Epithelial cell of esophagus (primary cell): ENCODE measurements around the gene CBFA2T2.

Experiments
- DNase-seq: peaks from one replicate; pipeline ENCODE4 v3.0.0; 2010; ENCODE audit warnings: low read depth
- H3K4me3 ChIP-seq: 2 replicates; pipeline ENCODE4 v1.5.1; 2011; ENCODE audit warnings: mild to moderate bottlenecking, low read length, control low read depth
- TF ChIP-seq, protein P1 (sequence below): IDR thresholded peaks from 2 replicates; pipeline ENCODE4 v1.5.1; 2011; ENCODE audit warnings: low read depth, mild to moderate bottlenecking, low read length, control low read depth, inconsistent platforms; ENCODE audit not compliant: insufficient read depth; ENCODE audit errors: missing control alignments

CBFA2T2 gene

GRCh38 chr20:33474097-33474873 is 15.6 kb upstream of the CBFA2T2 start:
- H3K4me3 ChIP-seq, result no peak overlapping the region
- DNase-seq, result no peak
- TF ChIP-seq, protein P1, sequence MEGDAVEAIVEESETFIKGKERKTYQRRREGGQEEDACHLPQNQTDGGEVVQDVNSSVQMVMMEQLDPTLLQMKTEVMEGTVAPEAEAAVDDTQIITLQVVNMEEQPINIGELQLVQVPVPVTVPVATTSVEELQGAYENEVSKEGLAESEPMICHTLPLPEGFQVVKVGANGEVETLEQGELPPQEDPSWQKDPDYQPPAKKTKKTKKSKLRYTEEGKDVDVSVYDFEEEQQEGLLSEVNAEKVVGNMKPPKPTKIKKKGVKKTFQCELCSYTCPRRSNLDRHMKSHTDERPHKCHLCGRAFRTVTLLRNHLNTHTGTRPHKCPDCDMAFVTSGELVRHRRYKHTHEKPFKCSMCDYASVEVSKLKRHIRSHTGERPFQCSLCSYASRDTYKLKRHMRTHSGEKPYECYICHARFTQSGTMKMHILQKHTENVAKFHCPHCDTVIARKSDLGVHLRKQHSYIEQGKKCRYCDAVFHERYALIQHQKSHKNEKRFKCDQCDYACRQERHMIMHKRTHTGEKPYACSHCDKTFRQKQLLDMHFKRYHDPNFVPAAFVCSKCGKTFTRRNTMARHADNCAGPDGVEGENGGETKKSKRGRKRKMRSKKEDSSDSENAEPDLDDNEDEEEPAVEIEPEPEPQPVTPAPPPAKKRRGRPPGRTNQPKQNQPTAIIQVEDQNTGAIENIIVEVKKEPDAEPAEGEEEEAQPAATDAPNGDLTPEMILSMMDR, result no peak

- H3K4me3 ChIP-seq, result no peak overlapping the region
- TF ChIP-seq, protein P1, result no peak
- DNase-seq, result no peak
Measured at GRCh38 chr20:33474963-33475362, 14.9 kb upstream of the CBFA2T2 start.

DNA sequence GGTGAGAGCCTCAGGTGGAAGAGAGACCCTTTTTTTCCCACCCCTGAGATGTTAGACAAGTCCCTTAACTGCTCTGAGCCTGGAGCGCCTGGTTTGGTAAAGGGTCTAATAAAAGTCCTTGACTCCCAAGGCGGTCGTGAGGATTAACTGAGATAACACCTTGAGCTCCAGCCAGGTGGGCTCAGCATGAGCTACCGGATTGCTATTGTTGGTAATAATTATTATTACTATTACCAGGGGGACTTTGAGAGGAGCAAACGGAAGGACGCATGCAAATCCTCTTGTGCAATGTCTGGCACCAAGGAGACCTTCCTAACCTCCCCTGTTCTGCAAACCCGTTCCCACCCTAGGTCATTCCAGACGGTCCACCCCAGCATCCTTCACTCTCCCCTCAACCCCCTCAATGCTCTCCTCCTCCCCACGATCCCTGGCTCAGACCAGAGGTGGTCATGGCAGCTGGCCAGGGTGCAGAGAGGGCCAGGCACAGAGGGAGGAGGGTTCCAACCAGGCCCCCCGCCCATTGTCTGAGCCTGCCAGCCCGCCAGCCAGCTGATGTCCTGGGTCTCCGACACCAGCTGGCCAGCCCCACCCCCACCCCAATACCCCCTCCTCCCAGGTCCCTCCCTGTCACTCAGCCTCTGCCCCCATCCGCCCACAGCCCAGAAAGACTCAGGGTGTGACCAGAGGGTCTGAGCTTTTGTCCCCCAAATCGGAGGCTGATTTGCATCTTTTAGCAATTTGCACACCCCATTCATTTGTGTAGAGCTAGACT is 14.3 kb upstream of the CBFA2T2 start:
- no peak overlapping the region for H3K4me3 ChIP-seq
- TF ChIP-seq, protein P1, result no peak
- DNase-seq, result no peak

- no peak for DNase-seq
- TF ChIP-seq, protein P1, result no peak
- no peak overlapping the region for H3K4me3 ChIP-seq
Measured at GRCh38 chr20:33477386-33478234, 12.3 kb upstream of the CBFA2T2 start.

DNA sequence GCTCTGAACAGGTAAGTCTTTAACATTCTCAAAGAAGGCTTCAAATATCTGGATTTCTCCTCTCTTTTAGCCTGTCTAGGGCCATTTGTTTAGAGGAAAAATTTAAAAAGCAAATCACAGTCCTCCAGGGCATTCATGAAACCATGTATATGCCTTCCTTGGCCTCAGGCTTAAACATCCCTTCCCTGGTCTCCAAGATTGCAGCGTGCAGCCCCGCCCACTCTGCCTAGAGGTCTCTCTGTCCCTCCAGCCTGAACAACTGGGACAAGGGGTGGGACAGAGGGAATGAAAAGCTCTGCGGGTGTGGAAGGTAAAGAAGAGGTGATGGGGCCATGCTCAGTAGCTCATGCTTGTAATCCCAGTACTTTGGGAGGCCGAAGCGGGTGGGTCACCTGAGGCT is 9.8 kb upstream of the CBFA2T2 start:
- H3K4me3 ChIP-seq, result no peak overlapping the region
- TF ChIP-seq, protein P1, result no peak
- no peak for DNase-seq

GRCh38 chr20:33481431-33481941 is 8.4 kb upstream of the CBFA2T2 start:
- no peak for DNase-seq
- TF ChIP-seq, protein P1, result no peak

More at GRCh38 chr20:33481431-33481941, 8.4 kb upstream of the CBFA2T2 start:
- H3K4me3 ChIP-seq, result no peak overlapping the region
